ENCODE results near the gene THSD8.

- no peak for TF ChIP-seq POLR2AphosphoS5 (IDR thresholded peaks at IDR 0.05)
- no peak for TF ChIP-seq CTCF (IDR thresholded peaks at IDR 0.05 in 8 of 11, conservative IDR thresholded peaks at IDR 0.05 in 3 of 11)
Measured at GRCh38 chr19:12784394-12784870, 17.4 kb upstream of the THSD8 start.
